ENCODE results near the gene WDR1.
"Not testable (repeated sequence)": the region's sequence is repeated elsewhere in the genome, so short reads cannot be mapped to it uniquely, and the experiment has no call there.

- TF ChIP-seq CTCF (IDR thresholded peaks at IDR 0.05 in 4 of 5, conservative IDR thresholded peaks at IDR 0.05 in 1 of 5); POLR2A (IDR thresholded peaks at IDR 0.05): not testable (repeated sequence)
Measured at GRCh38 chr4:10127531-10127930, 10.9 kb upstream of the WDR1 start.
